HG03520 (cell line): ENCODE measurements around the gene KIAA0753.

Source experiments
- ATAC-seq: cut with Tn5 transposase; IDR thresholded peaks from one replicate; pipeline ENCODE4 v1.9.1; 2021; ENCODE audit warnings: mild to moderate bottlenecking, moderate library complexity; ENCODE audit not compliant: unreplicated experiment

KIAA0753 gene

GRCh38 chr17:6640536-6641246 lies at the start of gene KIAA0753, which contains the start of gene TXNDC17:
Gene KIAA0753, minus strand, starts transcription at chr17:6640711. Its CDS starts 5,608 bp downstream, at chr17:6635103.
Gene TXNDC17, plus strand, starts transcription at chr17:6641060. Its CDS starts 23 bp downstream, at chr17:6641083.
- peak; percentile 81 for ATAC-seq

- ATAC-seq: no peak
These were observed 48.4 kb upstream of the KIAA0753 start for GRCh38 chr17:6688944-6689343.

GRCh38 chr17:6686026-6686425 lies 45.5 kb upstream of the KIAA0753 start:
- no peak for ATAC-seq

- ATAC-seq: no peak
These were observed 44.6 kb upstream of the KIAA0753 start for GRCh38 chr17:6684881-6685767.

GRCh38 chr17:6684460-6684783 lies 43.9 kb upstream of the KIAA0753 start:
- ATAC-seq: no peak

- no peak for ATAC-seq
These were observed 43.4 kb upstream of the KIAA0753 start for GRCh38 chr17:6683730-6684459.

GRCh38 chr17:6683081-6683684 lies 42.7 kb upstream of the KIAA0753 start:
- ATAC-seq: no peak

- ATAC-seq: no peak
These were observed 41.8 kb upstream of the KIAA0753 start for GRCh38 chr17:6682339-6682738.

- no peak for ATAC-seq
These were observed 41.2 kb upstream of the KIAA0753 start for GRCh38 chr17:6681671-6682070.

- ATAC-seq: no peak
These were observed 40.7 kb upstream of the KIAA0753 start for GRCh38 chr17:6681176-6681575.

GRCh38 chr17:6679241-6679640 lies 38.7 kb upstream of the KIAA0753 start:
- no peak for ATAC-seq

- ATAC-seq: no peak
These were observed 37.4 kb upstream of the KIAA0753 start for GRCh38 chr17:6677946-6678345.

- no peak for ATAC-seq
These were observed 36.8 kb upstream of the KIAA0753 start for GRCh38 chr17:6677158-6677831.

- ATAC-seq: no peak
These were observed 36.3 kb upstream of the KIAA0753 start for GRCh38 chr17:6676802-6677157.

GRCh38 chr17:6675201-6675825 lies 34.8 kb upstream of the KIAA0753 start:
- ATAC-seq: no peak

GRCh38 chr17:6674586-6674985 lies 34.1 kb upstream of the KIAA0753 start:
- no peak for ATAC-seq

GRCh38 chr17:6671431-6671830 lies 30.9 kb upstream of the KIAA0753 start:
- ATAC-seq: no peak

- no peak for ATAC-seq
These were observed 30.5 kb upstream of the KIAA0753 start for GRCh38 chr17:6670999-6671398.

- no peak for ATAC-seq
These were observed 30.1 kb upstream of the KIAA0753 start for GRCh38 chr17:6670571-6670970.
